GM20431 (cell line): ENCODE measurements around the gene EIF4A3.

Source experiments
- in situ Hi-C: fragments of 300-500 bp; cut with MseI, MboI; formaldehyde crosslinking; loops from one replicate; pipeline ENCODE4 v1.15.0; 2020; ENCODE audit warnings: low sequenced_read_pairs; ENCODE audit not compliant: unreplicated experiment

Gene EIF4A3

GRCh38 chr17:80141463-80142165, 5.3 kb downstream of the EIF4A3 start:
- in situ Hi-C loops: no loop called here

- in situ Hi-C loops: no loop called here
Measured at GRCh38 chr17:80138856-80139426, 8.0 kb downstream of the EIF4A3 start.

GRCh38 chr17:80137131-80137530, 9.8 kb downstream of the EIF4A3 start:
- in situ Hi-C loops: no loop called here

GRCh38 chr17:80133626-80133970, 13.3 kb downstream of the EIF4A3 start:
- in situ Hi-C loops: no loop called here

- in situ Hi-C loops: no loop called here
Measured at GRCh38 chr17:80132906-80133625, 13.9 kb downstream of the EIF4A3 start.

- in situ Hi-C loops: no loop called here
Measured at GRCh38 chr17:80130992-80131391, 15.9 kb downstream of the EIF4A3 start.

GRCh38 chr17:80129006-80129565, 17.8 kb downstream of the EIF4A3 start:
- in situ Hi-C loops: no loop called here

- in situ Hi-C loops: no loop called here
Measured at GRCh38 chr17:80126449-80126715, 20.5 kb downstream of the EIF4A3 start.

- in situ Hi-C loops: no loop called here
Measured at GRCh38 chr17:80125656-80126448, 21.1 kb downstream of the EIF4A3 start.

- in situ Hi-C loops: no loop called here
Measured at GRCh38 chr17:80124351-80124981, 22.5 kb downstream of the EIF4A3 start.

- in situ Hi-C loops: no loop called here
Measured at GRCh38 chr17:80123791-80124190, 23.1 kb downstream of the EIF4A3 start.

- in situ Hi-C loops: no loop called here
Measured at GRCh38 chr17:80122926-80123505, 23.9 kb downstream of the EIF4A3 start.

- in situ Hi-C loops: no loop called here
Measured at GRCh38 chr17:80122026-80122575, 24.8 kb downstream of the EIF4A3 start.

- in situ Hi-C loops: no loop called here
Measured at GRCh38 chr17:80119839-80120238, 27.1 kb downstream of the EIF4A3 start.

GRCh38 chr17:80119271-80119791, 27.6 kb downstream of the EIF4A3 start:
- in situ Hi-C loops: no loop called here

- in situ Hi-C loops: no loop called here
Measured at GRCh38 chr17:80118601-80119270, 28.2 kb downstream of the EIF4A3 start.

- in situ Hi-C loops: no loop called here
Measured at GRCh38 chr17:80117491-80118401, 29.2 kb downstream of the EIF4A3 start.

- in situ Hi-C loops: no loop called here
Measured at GRCh38 chr17:80116921-80117380, 30.0 kb downstream of the EIF4A3 start.
